ENCODE results near the gene NFATC1.

The NFATC1 gene

DNA sequence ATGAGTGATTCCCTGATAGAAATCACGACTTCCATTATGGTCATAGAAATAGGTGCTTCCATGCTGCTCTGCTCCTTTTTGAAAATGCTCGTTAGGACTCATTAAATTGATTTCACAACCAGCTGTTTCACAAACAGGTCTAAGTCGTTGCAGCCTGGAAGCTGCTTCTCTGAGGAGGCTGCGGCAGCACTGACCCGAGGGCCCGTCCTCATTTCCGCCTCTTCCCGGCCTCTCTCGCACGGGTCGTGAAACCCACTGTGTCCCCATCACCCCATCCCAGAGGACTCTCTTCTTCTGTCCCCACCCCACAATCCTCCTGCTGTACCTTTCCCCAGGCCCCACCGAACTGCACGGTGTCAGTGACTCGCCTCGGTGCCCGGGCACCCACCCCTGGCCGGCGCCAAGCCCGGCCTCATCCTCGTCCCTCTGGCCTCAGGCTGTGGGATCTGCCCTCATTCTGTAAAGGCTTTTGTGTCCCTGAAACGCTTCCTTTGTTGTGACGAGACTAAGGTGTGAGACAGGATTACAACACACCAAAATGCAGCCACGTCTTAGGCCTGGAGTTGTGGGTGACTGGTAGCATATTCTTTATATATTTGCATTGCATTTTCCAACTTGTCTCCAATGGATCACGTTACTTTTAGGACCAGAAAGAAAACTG, 171.2 kb downstream of the NFATC1 start:
- no peak for DNase-seq

DNA sequence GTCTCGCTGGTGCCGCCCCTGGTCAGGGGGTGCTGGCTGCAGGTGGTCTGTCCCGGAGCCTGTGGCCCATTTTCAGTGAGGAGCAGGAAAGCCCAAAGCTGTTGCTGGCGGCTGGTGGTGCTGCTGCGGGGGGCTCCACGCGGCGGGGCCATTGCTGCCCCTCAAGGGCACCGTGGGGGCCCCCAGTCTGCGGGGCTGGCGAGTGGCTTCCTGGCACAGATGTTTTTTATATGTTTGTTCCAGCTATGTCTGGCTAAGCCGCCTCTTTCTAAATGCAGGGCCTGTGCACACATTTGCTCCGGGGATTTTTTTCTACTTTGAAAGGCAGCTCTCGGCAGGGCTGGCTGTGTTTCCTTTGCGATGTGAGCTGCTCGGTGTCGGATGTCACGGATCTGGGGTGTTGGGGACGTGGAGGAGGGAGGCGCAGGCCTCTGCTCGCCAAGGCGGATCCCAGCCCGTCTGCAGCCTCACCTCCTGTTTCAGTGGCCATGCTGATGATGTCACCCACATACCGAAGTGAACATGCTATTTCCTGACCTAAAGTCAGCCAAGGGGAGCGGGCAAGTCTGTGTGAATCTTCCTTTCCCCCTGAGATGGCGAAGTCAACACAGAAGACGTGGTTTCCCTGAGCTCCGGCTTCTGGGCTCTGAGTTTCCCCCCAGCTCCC, 171.9 kb downstream of the NFATC1 start:
- DNase-seq, result no peak

GRCh38 chr18:79568543-79569205, 172.9 kb downstream of the NFATC1 start:
- no peak for DNase-seq

- DNase-seq, result no peak
Observed at GRCh38 chr18:79569720-79570119, 174.0 kb downstream of the NFATC1 start.

GRCh38 chr18:79570266-79571201, 174.8 kb downstream of the NFATC1 start:
- DNase-seq, result no peak

DNA sequence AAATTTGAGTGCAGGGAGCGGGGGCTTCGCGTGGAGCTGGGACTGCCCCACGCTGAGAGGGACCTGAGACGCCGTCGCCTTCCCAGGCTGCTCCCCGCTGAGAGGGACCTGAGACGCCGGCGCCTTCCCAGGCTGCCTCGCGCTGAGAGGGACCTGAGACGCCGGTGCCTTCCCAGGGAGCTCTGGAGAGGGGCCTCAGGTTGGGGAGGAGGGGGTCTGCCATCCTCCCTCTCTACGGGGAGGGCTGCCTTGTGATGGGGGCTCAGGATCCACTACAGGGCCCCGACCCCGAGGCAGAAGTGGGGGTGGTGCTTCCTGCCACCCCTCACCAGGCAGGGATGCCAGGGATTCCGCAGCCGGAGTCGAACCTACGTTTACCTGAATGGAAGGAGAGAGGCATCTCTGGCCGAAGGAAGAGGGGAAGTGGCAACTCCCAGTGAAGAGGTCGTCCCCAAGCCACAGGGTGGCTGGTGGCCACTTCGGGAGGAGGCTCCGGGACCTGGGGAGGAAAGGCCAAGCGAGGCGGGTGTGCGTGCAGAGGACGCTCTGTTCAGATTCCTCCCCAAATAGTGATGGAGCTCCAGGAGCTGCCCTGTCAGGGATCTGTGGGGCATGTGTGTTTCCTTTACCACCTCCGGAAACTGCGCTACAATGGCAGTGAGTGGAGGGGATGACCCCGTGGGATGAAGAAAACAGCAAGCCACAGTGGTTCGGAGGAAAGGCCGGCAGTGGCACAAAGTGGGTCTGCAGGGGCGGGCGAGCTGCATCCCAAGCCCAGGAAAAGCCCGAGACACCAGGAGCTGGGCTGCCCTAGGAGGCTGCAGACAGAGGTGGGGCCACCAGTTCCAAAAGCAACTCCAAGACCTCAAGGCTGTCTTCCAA, 175.7 kb downstream of the NFATC1 start:
- DNase-seq, result no peak

DNA sequence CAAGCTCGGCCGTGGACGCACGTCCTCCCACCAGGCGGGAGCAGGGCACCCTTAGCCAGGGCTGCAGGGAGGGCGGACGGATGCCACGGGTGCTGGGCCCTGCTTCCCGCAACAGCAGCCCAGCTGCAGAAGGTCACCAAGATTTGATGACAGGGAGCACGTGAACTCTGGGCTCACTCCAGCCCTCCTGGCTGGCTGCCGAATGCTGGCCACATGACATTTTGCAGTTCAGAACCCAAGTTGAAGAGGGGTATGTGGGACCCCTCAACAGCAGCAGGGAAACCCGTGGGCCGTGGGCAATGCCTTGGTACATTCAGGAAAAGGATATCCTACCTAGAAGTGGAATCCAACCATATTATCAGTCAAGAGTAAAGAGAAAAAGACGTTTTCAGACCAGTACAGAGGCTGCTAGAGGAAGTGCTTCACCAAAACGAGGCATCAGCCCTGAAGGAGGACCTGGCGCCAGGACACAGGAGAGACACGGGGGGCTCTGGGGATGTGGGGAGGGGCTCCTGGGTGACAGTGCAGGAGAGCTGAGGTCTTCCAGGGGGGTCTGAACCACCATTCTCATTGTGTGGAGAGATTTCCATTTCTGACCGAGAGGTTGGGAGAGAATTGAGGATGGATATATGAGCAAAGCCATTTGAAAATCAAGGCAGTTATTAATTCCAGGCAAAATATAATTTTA, 176.5 kb downstream of the NFATC1 start:
- DNase-seq, result no peak

DNA sequence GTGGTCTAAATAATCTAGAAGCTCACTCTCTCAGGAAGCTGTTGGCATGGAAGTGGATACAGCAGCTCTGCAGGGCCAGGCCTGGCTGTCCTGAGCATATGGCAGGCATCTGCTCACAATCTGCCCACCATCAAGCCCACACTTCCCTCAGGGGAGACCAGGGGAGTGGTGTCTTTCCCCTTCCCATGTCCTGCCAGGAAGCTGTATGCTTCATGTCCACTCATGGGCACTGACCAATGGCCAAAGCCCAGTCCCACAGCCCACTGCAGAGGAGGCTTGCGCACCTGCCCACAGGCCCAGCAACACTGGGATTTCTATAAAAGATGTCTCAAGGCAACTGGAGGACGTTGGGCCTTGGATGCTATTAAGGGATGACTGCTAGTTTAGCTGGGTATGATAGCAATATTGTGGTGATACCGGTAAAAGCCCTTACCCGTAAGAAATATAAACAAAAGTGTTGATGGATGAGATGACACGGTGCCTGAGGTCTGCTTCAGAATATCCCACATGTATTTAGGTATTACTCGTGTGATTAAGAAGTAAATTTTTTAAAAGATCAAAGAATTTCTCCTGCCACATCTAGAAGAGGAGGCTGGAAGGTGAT, 177.2 kb downstream of the NFATC1 start:
- DNase-seq, result no peak

- DNase-seq, result no peak
Observed at GRCh38 chr18:79573921-79574491, 178.3 kb downstream of the NFATC1 start.

DNA sequence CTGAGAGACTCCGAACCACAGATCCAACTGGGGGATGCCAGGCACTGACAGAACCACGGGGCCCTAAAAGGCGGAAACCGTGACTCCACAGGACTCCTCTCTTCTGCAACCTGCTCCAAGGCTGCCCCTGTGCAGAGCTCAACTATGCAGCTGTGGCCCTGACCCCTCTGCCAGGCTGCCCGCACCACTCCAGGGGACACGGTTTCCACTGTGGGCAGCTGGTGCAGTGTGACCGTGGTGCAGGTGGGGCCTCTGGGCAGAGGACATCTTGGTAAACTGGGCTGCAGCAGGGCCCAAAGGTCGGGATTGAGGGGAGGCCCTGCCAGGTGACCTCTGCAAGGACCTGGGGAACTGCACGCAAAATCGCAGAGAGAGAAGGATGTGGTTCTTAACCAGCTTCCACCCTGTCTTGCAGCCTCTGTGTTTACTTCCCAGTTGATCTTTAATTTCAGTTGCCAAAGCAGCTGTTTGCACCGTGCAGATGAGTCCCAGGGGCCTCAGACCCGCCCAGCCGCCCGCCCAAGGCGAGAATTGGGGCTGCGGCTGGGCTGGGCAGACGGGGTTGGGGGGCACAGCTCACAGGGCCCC, 179.3 kb downstream of the NFATC1 start:
- DNase-seq, result no peak

DNA sequence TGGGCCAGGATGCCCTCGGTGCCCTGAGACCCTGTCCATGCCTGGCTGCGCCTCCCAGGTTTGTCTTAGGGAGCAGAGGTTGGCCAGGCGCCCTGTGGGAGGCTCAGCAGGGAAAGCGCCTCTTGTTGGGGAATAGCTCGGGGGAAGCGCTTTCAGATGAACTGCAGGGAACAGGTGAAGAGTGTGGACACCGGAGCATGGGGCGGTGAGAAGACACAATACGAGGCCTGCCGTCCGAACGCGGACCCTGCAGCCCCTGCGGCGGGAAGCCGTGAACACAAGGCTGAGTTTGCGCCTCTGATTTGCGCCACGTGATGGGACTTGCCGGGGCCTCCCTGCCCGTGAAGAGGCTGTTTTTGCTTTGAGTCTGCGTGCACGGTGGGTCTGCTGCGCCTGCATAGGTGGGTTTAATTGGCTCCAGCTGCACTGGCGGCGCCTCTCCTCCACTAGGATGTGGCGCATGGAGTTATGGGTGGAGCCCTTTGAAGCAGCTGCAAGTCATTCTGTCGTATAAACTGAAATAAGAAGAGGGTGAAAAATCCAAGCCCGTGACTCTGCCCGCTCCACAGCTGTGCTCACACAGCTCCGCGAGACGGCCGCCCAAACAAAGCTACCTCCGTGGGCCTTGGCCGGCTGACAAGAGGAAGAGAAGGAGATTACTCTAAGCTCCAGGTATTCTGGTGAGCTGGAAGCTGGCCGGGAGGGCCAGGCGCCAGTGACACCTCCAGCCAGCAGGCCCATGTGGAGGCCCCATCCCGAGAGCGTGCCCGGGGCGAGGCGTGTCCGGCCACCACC, 180.4 kb downstream of the NFATC1 start:
- DNase-seq, result no peak

GRCh38 chr18:79576686-79577351, 181.1 kb downstream of the NFATC1 start:
- no peak for DNase-seq

- DNase-seq, result no peak
Observed at GRCh38 chr18:79577451-79578395, 182.0 kb downstream of the NFATC1 start.

DNA sequence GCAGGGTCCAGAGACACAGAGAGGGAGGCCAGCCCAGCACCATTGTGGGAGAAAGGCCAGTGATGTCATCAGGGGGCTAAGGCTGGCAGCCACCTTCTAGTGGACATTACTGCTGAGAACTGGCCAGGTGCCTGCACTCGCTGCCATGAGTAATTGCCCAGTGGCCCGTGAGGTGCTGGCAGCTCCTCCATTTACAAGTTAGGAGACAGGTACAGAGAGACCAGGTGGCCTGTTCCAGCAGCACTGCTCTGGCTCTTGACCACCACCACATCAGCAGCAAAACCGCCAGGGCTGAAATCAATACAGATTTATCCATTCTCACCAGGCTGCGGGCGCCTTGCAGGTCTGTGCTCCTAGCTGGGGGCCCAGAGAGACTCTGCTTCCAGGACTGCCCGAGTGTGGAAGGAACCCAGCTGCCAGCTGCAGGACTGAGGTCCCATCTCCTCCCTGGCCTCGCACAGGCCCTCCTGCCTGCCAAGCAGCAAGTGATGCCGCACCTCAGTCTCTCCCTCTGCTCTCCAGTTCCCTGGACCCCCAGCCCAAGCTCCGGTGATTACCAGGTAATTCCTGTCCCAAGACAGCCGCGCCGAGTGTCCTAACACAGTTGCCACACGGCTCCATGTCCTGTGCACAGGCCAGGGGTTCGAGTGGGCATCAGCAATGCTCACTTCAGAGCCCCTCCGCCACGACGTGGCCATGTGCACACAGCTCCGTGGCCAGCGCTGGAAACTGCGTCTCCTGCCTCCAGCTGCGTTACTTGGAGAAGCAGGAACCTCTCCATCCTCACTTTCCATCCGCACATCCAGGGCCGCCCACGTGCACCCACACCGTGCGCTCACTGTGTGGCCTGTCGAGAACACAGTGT, 182.9 kb downstream of the NFATC1 start:
- no peak for DNase-seq

Measured in stimulated activated CD4-positive, alpha-beta T cell treated with anti-CD3 and anti-CD28 coated beads, Interleukin-4, amount 100 ng/mL, for 24 hours (primary cell).